ENCODE results near the gene WWOX. TPM values are rescaled to one million over a fixed set of nuclear protein-coding genes. Genes with fewer than 3 reads are reported as not detected.
A peak's percentile ranks its signal among the peaks of the same experiment; 100 is the strongest.

The WWOX gene
- polyA plus RNA-seq, 4 donors, result 4.9 to 15.8 (median 7.0) TPM

GRCh38 chr16:78218856-78219651 lies 119.6 kb downstream of the WWOX start:
- Histone ChIP-seq H3K9me3 (ENCODE audit: control insufficient read depth in 2 of 2, insufficient read depth in 1 of 2, low read depth in 1 of 2, low read length in 1 of 2) (no peaks in the 10 kb centered on the region), H3K4me3 (ENCODE audit: low read depth in 1 of 3, low read length in 3 of 3) (no peak overlapping the region), H3K4me1 (ENCODE audit: control insufficient read depth in 3 of 3, insufficient read depth in 2 of 3, low read depth in 1 of 3, low read length in 2 of 3) (no peaks in the 10 kb centered on the region), H3K36me3 (ENCODE audit: control insufficient read depth in 3 of 3, insufficient read depth in 2 of 3, low read depth in 1 of 3, low read length in 3 of 3) (no peaks in the 10 kb centered on the region), H3K27ac (ENCODE audit: low read depth in 1 of 3, low read length in 2 of 3) (no peak overlapping the region), H3K27me3 (ENCODE audit: control insufficient read depth in 3 of 3, insufficient read depth in 3 of 3, low read length in 3 of 3) (no peaks in the 10 kb centered on the region)
- no peak for DNase-seq
- no peak for FAIRE-seq
- 90 to 92% (median 91%) methylated on average over 8 of the region's 8 CpGs for WGBS, 3 donors

DNA sequence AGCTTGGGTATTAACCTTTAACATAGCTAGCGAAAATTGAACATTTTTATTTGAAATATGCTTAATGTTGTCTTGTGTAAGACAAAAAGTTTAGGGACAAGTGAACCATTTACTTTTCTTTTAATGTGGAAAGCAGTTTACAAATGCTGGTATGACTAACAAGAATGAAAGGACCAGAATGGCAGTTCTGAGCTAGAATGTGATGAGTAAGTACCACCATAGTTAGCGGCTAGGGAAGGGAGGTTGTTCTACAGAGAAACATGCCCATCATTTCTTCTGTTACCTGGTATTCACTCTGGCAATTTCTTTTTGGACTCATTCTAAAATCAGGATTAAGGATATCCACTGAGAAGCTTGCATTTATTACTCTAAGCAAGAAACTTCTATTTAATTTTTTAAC lies 121.1 kb downstream of the WWOX start:
- Histone ChIP-seq H3K27me3 (ENCODE audit: control insufficient read depth in 3 of 3, insufficient read depth in 3 of 3, low read length in 3 of 3) (no peaks in the 10 kb centered on the region), H3K4me1 (ENCODE audit: control insufficient read depth in 3 of 3, insufficient read depth in 2 of 3, low read depth in 1 of 3, low read length in 2 of 3) (no peaks in the 10 kb centered on the region), H3K4me3 (ENCODE audit: low read depth in 1 of 3, low read length in 3 of 3) (no peak overlapping the region), H3K36me3 (ENCODE audit: control insufficient read depth in 3 of 3, insufficient read depth in 2 of 3, low read depth in 1 of 3, low read length in 3 of 3) (no peaks in the 10 kb centered on the region), H3K27ac (ENCODE audit: low read depth in 1 of 3, low read length in 2 of 3) (no peak overlapping the region), H3K9me3 (ENCODE audit: control insufficient read depth in 2 of 2, insufficient read depth in 1 of 2, low read depth in 1 of 2, low read length in 1 of 2) (no peaks in the 10 kb centered on the region)
- 94 to 100% (median 95%) methylated on average over 2 of the region's 2 CpGs for WGBS, 3 donors
- DNase-seq (no peak), FAIRE-seq (no peak)

DNA sequence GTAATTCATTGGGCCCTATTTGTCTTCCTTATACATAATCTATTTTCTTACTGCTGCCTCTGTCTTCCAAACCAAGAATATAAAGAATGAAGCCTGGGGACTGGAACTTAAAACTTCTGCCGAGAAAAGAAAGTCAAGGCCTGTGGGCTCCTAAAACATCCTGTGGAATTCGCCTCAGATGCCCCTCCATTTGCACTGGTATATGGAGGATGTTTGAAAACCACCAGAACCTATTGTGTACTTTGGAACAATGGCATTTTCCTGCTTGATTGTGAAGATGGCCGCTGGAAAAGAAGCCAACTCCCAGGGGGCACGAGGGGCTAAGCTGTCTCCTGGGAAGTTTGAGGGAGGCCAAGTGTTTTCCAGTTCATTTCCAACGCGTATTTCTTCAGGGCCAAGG lies 122.4 kb downstream of the WWOX start:
- DNase-seq (no peak), FAIRE-seq (no peak)
- no peaks in the 10 kb centered on the region for H3K27me3 ChIP-seq (ENCODE audit: control insufficient read depth in 3 of 3, insufficient read depth in 3 of 3, low read length in 3 of 3)
- no peak overlapping the region for H3K27ac ChIP-seq (ENCODE audit: low read depth in 1 of 3, low read length in 2 of 3)
- H3K9me3 ChIP-seq (ENCODE audit: control insufficient read depth in 2 of 2, insufficient read depth in 1 of 2, low read depth in 1 of 2, low read length in 1 of 2), result no peaks in the 10 kb centered on the region
- 76 to 89% (median 85%) methylated on average over 6 of the region's 6 CpGs for WGBS, 3 donors
- no peaks in the 10 kb centered on the region for H3K36me3 ChIP-seq (ENCODE audit: control insufficient read depth in 3 of 3, insufficient read depth in 2 of 3, low read depth in 1 of 3, low read length in 3 of 3)
- H3K4me1 ChIP-seq (ENCODE audit: control insufficient read depth in 3 of 3, insufficient read depth in 2 of 3, low read depth in 1 of 3, low read length in 2 of 3), result no peaks in the 10 kb centered on the region
- no peak overlapping the region for H3K4me3 ChIP-seq (ENCODE audit: low read depth in 1 of 3, low read length in 3 of 3)

- Histone ChIP-seq H3K27me3 (ENCODE audit: control insufficient read depth in 3 of 3, insufficient read depth in 3 of 3, low read length in 3 of 3) (no peaks in the 10 kb centered on the region), H3K27ac (ENCODE audit: low read depth in 1 of 3, low read length in 2 of 3) (no peak overlapping the region), H3K9me3 (ENCODE audit: control insufficient read depth in 2 of 2, insufficient read depth in 1 of 2, low read depth in 1 of 2, low read length in 1 of 2) (no peaks in the 10 kb centered on the region), H3K4me3 (ENCODE audit: low read depth in 1 of 3, low read length in 3 of 3) (no peak overlapping the region), H3K4me1 (ENCODE audit: control insufficient read depth in 3 of 3, insufficient read depth in 2 of 3, low read depth in 1 of 3, low read length in 2 of 3) (no peaks in the 10 kb centered on the region), H3K36me3 (ENCODE audit: control insufficient read depth in 3 of 3, insufficient read depth in 2 of 3, low read depth in 1 of 3, low read length in 3 of 3) (no peaks in the 10 kb centered on the region)
- WGBS, 3 donors, result 87 to 89% (median 88%) methylated on average over 2 of the region's 2 CpGs
- FAIRE-seq (no peak), DNase-seq (no peak)
Measured at GRCh38 chr16:78224342-78224741, 124.9 kb downstream of the WWOX start.

DNA sequence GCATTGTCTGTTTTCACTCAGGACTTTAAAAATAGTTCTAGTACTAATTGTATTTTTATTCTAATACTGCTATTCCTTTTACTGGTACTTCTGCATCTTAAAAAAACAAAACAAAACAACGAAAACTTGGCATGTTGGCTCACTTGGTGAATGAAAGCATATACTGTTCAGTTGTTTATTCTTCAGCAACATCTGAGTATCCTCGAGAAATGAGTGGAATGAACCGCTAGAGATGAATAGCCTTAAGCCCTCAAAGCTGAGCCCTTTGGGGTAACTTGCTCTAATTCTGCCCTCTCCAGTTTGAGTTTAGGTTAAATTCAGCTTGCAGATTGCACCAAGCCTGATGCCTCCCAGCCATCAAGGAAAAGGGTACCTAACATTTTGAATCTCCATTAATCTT lies 126.5 kb downstream of the WWOX start:
- no peak overlapping the region for H3K4me3 ChIP-seq (ENCODE audit: low read depth in 1 of 3, low read length in 3 of 3)
- H3K27me3 ChIP-seq (ENCODE audit: control insufficient read depth in 3 of 3, insufficient read depth in 3 of 3, low read length in 3 of 3), result no peaks in the 10 kb centered on the region
- no peak overlapping the region for H3K27ac ChIP-seq (ENCODE audit: low read depth in 1 of 3, low read length in 2 of 3)
- DNase-seq, result no peak
- no peak for FAIRE-seq
- no peaks in the 10 kb centered on the region for H3K36me3 ChIP-seq (ENCODE audit: control insufficient read depth in 3 of 3, insufficient read depth in 2 of 3, low read depth in 1 of 3, low read length in 3 of 3)
- no peaks in the 10 kb centered on the region for H3K9me3 ChIP-seq (ENCODE audit: control insufficient read depth in 2 of 2, insufficient read depth in 1 of 2, low read depth in 1 of 2, low read length in 1 of 2)
- peaks cover 0 to 2% (median 0%) of the 10 kb centered on the region in 3 donors for H3K4me1 ChIP-seq (ENCODE audit: control insufficient read depth in 3 of 3, insufficient read depth in 2 of 3, low read depth in 1 of 3, low read length in 2 of 3)
- WGBS, 3 donors, result 65 to 88% (median 87%) methylated on average over 3 of the region's 3 CpGs

GRCh38 chr16:78227855-78228254 lies 128.4 kb downstream of the WWOX start:
- peaks cover 0 to 3% (median 0%) of the 10 kb centered on the region in 3 donors for H3K4me1 ChIP-seq (ENCODE audit: control insufficient read depth in 3 of 3, insufficient read depth in 2 of 3, low read depth in 1 of 3, low read length in 2 of 3)
- no peak overlapping the region for H3K27ac ChIP-seq (ENCODE audit: low read depth in 1 of 3, low read length in 2 of 3)
- DNase-seq (no peak), FAIRE-seq (no peak)
- WGBS, 3 donors, result 86 to 90% (median 86%) methylated on average over 3 of the region's 3 CpGs
- no peak overlapping the region for H3K4me3 ChIP-seq (ENCODE audit: low read depth in 1 of 3, low read length in 3 of 3)
- no peaks in the 10 kb centered on the region for H3K27me3 ChIP-seq (ENCODE audit: control insufficient read depth in 3 of 3, insufficient read depth in 3 of 3, low read length in 3 of 3)
- no peaks in the 10 kb centered on the region for H3K36me3 ChIP-seq (ENCODE audit: control insufficient read depth in 3 of 3, insufficient read depth in 2 of 3, low read depth in 1 of 3, low read length in 3 of 3)
- H3K9me3 ChIP-seq (ENCODE audit: control insufficient read depth in 2 of 2, insufficient read depth in 1 of 2, low read depth in 1 of 2, low read length in 1 of 2), result no peaks in the 10 kb centered on the region

DNA sequence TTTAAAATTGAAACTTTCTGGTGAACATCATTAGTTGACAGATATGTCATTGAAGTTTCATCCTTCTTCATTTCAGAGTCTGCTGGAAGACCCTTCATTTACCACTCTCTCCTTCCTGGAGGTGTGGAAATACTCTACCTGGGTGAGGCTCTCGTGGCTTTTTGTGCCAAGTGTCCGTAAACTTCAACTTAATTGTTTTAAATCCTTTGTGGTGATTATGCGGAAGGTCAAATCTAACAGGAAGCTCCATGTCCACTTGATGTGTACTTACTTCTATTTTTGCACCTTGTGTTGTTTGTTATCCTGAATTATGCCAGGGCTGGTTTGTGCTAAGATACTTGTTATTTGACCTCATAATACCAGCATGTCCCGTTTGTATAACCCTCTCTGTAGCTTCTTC lies 129.2 kb downstream of the WWOX start:
- Histone ChIP-seq H3K4me3 (ENCODE audit: low read depth in 1 of 3, low read length in 3 of 3) (no peak overlapping the region), H3K36me3 (ENCODE audit: control insufficient read depth in 3 of 3, insufficient read depth in 2 of 3, low read depth in 1 of 3, low read length in 3 of 3) (no peaks in the 10 kb centered on the region), H3K4me1 (ENCODE audit: control insufficient read depth in 3 of 3, insufficient read depth in 2 of 3, low read depth in 1 of 3, low read length in 2 of 3) (peaks cover 0 to 3% (median 0%) of the 10 kb centered on the region in 3 donors), H3K27ac (ENCODE audit: low read depth in 1 of 3, low read length in 2 of 3) (no peak overlapping the region), H3K27me3 (ENCODE audit: control insufficient read depth in 3 of 3, insufficient read depth in 3 of 3, low read length in 3 of 3) (no peaks in the 10 kb centered on the region), H3K9me3 (ENCODE audit: control insufficient read depth in 2 of 2, insufficient read depth in 1 of 2, low read depth in 1 of 2, low read length in 1 of 2) (no peaks in the 10 kb centered on the region)
- WGBS, 3 donors, result 65 to 73% (median 68%) methylated on average over 4 of the region's 4 CpGs
- FAIRE-seq (no peak), DNase-seq (no peak)

GRCh38 chr16:78230832-78231231 lies 131.4 kb downstream of the WWOX start:
- DNase-seq (peak in 1 of 2 donors; percentile 27), FAIRE-seq (no peak)

More at GRCh38 chr16:78230832-78231231, 131.4 kb downstream of the WWOX start:
- 5 to 50% (median 33%) methylated on average over 3 of the region's 3 CpGs for WGBS, 3 donors
- Histone ChIP-seq H3K36me3 (ENCODE audit: control insufficient read depth in 3 of 3, insufficient read depth in 2 of 3, low read depth in 1 of 3, low read length in 3 of 3) (no peaks in the 10 kb centered on the region), H3K27ac (ENCODE audit: low read depth in 1 of 3, low read length in 2 of 3) (no peak overlapping the region), H3K4me1 (ENCODE audit: control insufficient read depth in 3 of 3, insufficient read depth in 2 of 3, low read depth in 1 of 3, low read length in 2 of 3) (peaks cover 0 to 3% (median 0%) of the 10 kb centered on the region in 3 donors), H3K9me3 (ENCODE audit: control insufficient read depth in 2 of 2, insufficient read depth in 1 of 2, low read depth in 1 of 2, low read length in 1 of 2) (no peaks in the 10 kb centered on the region), H3K27me3 (ENCODE audit: control insufficient read depth in 3 of 3, insufficient read depth in 3 of 3, low read length in 3 of 3) (no peaks in the 10 kb centered on the region), H3K4me3 (ENCODE audit: low read depth in 1 of 3, low read length in 3 of 3) (no peak overlapping the region)
